ENCODE measurements around the gene CKS2. TPM values are rescaled to one million over a fixed set of nuclear protein-coding genes. Genes with fewer than 3 reads are reported as not detected.
"Not testable (repeated sequence)": the region's sequence is repeated elsewhere in the genome, so short reads cannot be mapped to it uniquely, and the experiment has no call there.

Gene CKS2
- total and polyA plus RNA-seq, 4 experiments from 2014 or later = 6.5 to 35.4 (median 16.4) TPM

GRCh38 chr9:89295400-89295799 lies 15.6 kb upstream of the CKS2 start:
- Histone ChIP-seq H3K4me3 (ENCODE audit: low read length in 2 of 2) (no peak overlapping the region), H3K27ac (ENCODE audit: low read depth, low read length) (no peak overlapping the region), H3K36me3 (ENCODE audit: insufficient read depth, low read length) (no peaks in the 10 kb centered on the region), H3K4me1 (ENCODE audit: insufficient read depth, low read length) (no peaks in the 10 kb centered on the region), H3K9me3 (ENCODE audit: control insufficient read depth in 1 of 2, low read length in 2 of 2) (peaks cover 0 to 4% of the 10 kb centered on the region in 2 donors), H3K27me3 (ENCODE audit: insufficient read depth, low read length) (no peaks in the 10 kb centered on the region)
- intact Hi-C loops (cut with micrococcal nuclease) = no loop called here
- Mint-ChIP-seq H3K4me3 (no peak overlapping the region), H3K27ac (no peak overlapping the region), H3K36me3 (no peaks in the 10 kb centered on the region), H3K27me3 (peaks cover 0 to 7% of the 10 kb centered on the region in 2 donors), H3K4me1 (no peaks in the 10 kb centered on the region), H3K9me3 (peaks cover 0 to 10% (median 7%) of the 10 kb centered on the region in 8 donors)
- ChIA-PET CTCF (ENCODE audit: partially characterized antibody) (no interaction called here), POLR2A (ENCODE audit: partially characterized antibody) (no interaction called here)
- no peak for DNase-seq

GRCh38 chr9:89301996-89302395 lies 9.0 kb upstream of the CKS2 start:
- H3K27me3 Mint-ChIP-seq; intact Hi-C loops (cut with micrococcal nuclease); H3K4me3 ChIP-seq (ENCODE audit: low read length in 2 of 2); H3K27ac Mint-ChIP-seq; CTCF ChIA-PET (ENCODE audit: partially characterized antibody); H3K4me3 Mint-ChIP-seq; H3K36me3 Mint-ChIP-seq; H3K27ac ChIP-seq (ENCODE audit: low read depth, low read length); H3K4me1 Mint-ChIP-seq; H3K9me3 Mint-ChIP-seq; H3K9me3 ChIP-seq (ENCODE audit: control insufficient read depth in 1 of 2, low read length in 2 of 2); DNase-seq; H3K36me3 ChIP-seq (ENCODE audit: insufficient read depth, low read length); H3K27me3 ChIP-seq (ENCODE audit: insufficient read depth, low read length); POLR2A ChIA-PET (ENCODE audit: partially characterized antibody); H3K4me1 ChIP-seq (ENCODE audit: insufficient read depth, low read length): not testable (repeated sequence)

GRCh38 chr9:89304020-89304833 lies 6.8 kb upstream of the CKS2 start:
- Mint-ChIP-seq H3K4me1 (peaks cover 0 to 1% (median 0%) of the 10 kb centered on the region in 4 donors), H3K27me3 (no peaks in the 10 kb centered on the region), H3K4me3 (no peak overlapping the region), H3K36me3 (no peaks in the 10 kb centered on the region), H3K27ac (no peak overlapping the region), H3K9me3 (no peaks in the 10 kb centered on the region)
- Histone ChIP-seq H3K27me3 (ENCODE audit: insufficient read depth, low read length) (no peaks in the 10 kb centered on the region), H3K4me3 (ENCODE audit: low read length in 2 of 2) (no peak overlapping the region), H3K9me3 (ENCODE audit: control insufficient read depth in 1 of 2, low read length in 2 of 2) (no peaks in the 10 kb centered on the region), H3K36me3 (ENCODE audit: insufficient read depth, low read length) (no peaks in the 10 kb centered on the region), H3K27ac (ENCODE audit: low read depth, low read length) (no peak overlapping the region), H3K4me1 (ENCODE audit: insufficient read depth, low read length) (peaks cover under 1% of the 10 kb centered on the region)
- intact Hi-C loops (cut with micrococcal nuclease) = no loop called here
- CTCF ChIA-PET (ENCODE audit: partially characterized antibody) = no interaction called here
- DNase-seq = no peak
- POLR2A ChIA-PET (ENCODE audit: partially characterized antibody) = no interaction called here

DNA sequence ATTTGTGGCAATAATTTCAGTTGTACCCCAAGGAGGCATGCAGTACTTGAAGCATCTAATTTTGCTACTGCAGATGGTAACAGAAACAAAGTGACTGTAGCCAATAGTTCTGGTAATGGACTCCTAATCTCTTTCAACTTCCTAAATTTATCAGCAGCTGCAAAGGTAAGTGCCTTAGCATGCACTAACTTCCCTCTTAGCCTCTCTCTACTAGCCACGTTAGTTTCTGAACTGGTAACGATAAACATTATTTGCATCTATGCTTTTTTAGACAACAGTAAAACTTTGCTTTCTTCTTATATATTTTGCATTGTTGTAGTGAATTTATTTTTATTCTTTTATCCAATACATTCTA lies 6.2 kb upstream of the CKS2 start:
- peaks cover under 1 to 7% (median 3%) of the 10 kb centered on the region in 4 donors for H3K4me1 Mint-ChIP-seq
- Histone ChIP-seq H3K36me3 (ENCODE audit: insufficient read depth, low read length) (no peaks in the 10 kb centered on the region), H3K27me3 (ENCODE audit: insufficient read depth, low read length) (no peaks in the 10 kb centered on the region), H3K27ac (ENCODE audit: low read depth, low read length) (no peak overlapping the region), H3K4me1 (ENCODE audit: insufficient read depth, low read length) (peaks cover 6% of the 10 kb centered on the region), H3K9me3 (ENCODE audit: control insufficient read depth in 1 of 2, low read length in 2 of 2) (no peaks in the 10 kb centered on the region), H3K4me3 (ENCODE audit: low read length in 2 of 2) (no peak overlapping the region)
- no peaks in the 10 kb centered on the region for H3K36me3 Mint-ChIP-seq
- no peak for DNase-seq
- H3K27me3 Mint-ChIP-seq = no peaks in the 10 kb centered on the region
- no peaks in the 10 kb centered on the region for H3K9me3 Mint-ChIP-seq
- H3K27ac Mint-ChIP-seq = no peak overlapping the region
- CTCF ChIA-PET (ENCODE audit: partially characterized antibody) = no interaction called here
- H3K4me3 Mint-ChIP-seq = no peak overlapping the region
- POLR2A ChIA-PET (ENCODE audit: partially characterized antibody) = no interaction called here
- intact Hi-C loops (cut with micrococcal nuclease) = no loop called here

- H3K36me3 Mint-ChIP-seq = peaks cover 0 to 6% of the 10 kb centered on the region in 2 donors
- no peak overlapping the region for H3K4me3 ChIP-seq (ENCODE audit: low read length in 2 of 2)
- no peak overlapping the region for H3K27ac Mint-ChIP-seq
- intact Hi-C loops (cut with micrococcal nuclease) = no loop called here
- peaks cover 0 to 2% of the 10 kb centered on the region in 2 donors for H3K27me3 Mint-ChIP-seq
- no peak for DNase-seq
- peaks cover 10% of the 10 kb centered on the region for H3K4me1 ChIP-seq (ENCODE audit: insufficient read depth, low read length)
- no peaks in the 10 kb centered on the region for H3K36me3 ChIP-seq (ENCODE audit: insufficient read depth, low read length)
- POLR2A ChIA-PET (ENCODE audit: partially characterized antibody) = no interaction called here
- no peaks in the 10 kb centered on the region for H3K9me3 ChIP-seq (ENCODE audit: control insufficient read depth in 1 of 2, low read length in 2 of 2)
- no peak overlapping the region for H3K27ac ChIP-seq (ENCODE audit: low read depth, low read length)
- H3K4me1 Mint-ChIP-seq = peaks cover 2 to 14% (median 9%) of the 10 kb centered on the region in 4 donors
- peaks cover 0 to 3% (median 0%) of the 10 kb centered on the region in 8 donors for H3K9me3 Mint-ChIP-seq
- CTCF ChIA-PET (ENCODE audit: partially characterized antibody) = no interaction called here
- no peak overlapping the region for H3K4me3 Mint-ChIP-seq
- H3K27me3 ChIP-seq (ENCODE audit: insufficient read depth, low read length) = no peaks in the 10 kb centered on the region
These were observed 5.1 kb upstream of the CKS2 start for GRCh38 chr9:89305868-89306267.

- POLR2A ChIA-PET (ENCODE audit: partially characterized antibody) = interaction anchor here (1.8 kb wide), 1 partner anchor 240 kb away, joined by 6 read pairs; no protein-coding TSS in a partner anchor
These were observed 1.8 kb upstream of the CKS2 start for GRCh38 chr9:89309166-89309565.

GRCh38 chr9:89309608-89310474 lies 1.2 kb upstream of the CKS2 start:
- Mint-ChIP-seq H3K27me3 (peaks cover 1 to 2% of the 10 kb centered on the region in 2 donors), H3K27ac (peak overlapping the region; percentile 97 to 100 (median 99)), H3K4me3 (peak overlapping the region; percentile 80 to 98 (median 95)), H3K4me1 (peaks cover 16 to 40% (median 29%) of the 10 kb centered on the region in 4 donors), H3K36me3 (peaks cover 0 to 9% of the 10 kb centered on the region in 2 donors), H3K9me3 (peaks cover 0 to 3% (median 0%) of the 10 kb centered on the region in 8 donors)
- Histone ChIP-seq H3K4me3 (ENCODE audit: low read length in 2 of 2) (peak overlapping the region; percentile 37 to 77), H3K9me3 (ENCODE audit: control insufficient read depth in 1 of 2, low read length in 2 of 2) (no peaks in the 10 kb centered on the region), H3K36me3 (ENCODE audit: insufficient read depth, low read length) (no peaks in the 10 kb centered on the region), H3K4me1 (ENCODE audit: insufficient read depth, low read length) (peaks cover 36% of the 10 kb centered on the region), H3K27me3 (ENCODE audit: insufficient read depth, low read length) (no peaks in the 10 kb centered on the region), H3K27ac (ENCODE audit: low read depth, low read length) (peak overlapping the region; percentile 96)
- ChIA-PET POLR2A (ENCODE audit: partially characterized antibody) (interaction anchor here (0.9 to 1.8 kb wide), 9 partner anchors 9 to 1335 kb away, joined by 3 to 14 read pairs (median 5); partner anchors contain the start of genes CDK20, GADD45G and SECISBP2), CTCF (ENCODE audit: partially characterized antibody) (no interaction called here)
- peak in 1 of 5 donors; percentile 46 for DNase-seq
- intact Hi-C loops (cut with micrococcal nuclease) = loop anchor here (1.0 to 10.0 kb wide), 5 partner anchors 8 to 923 kb away; partner anchors contain the start of genes GADD45G, SECISBP2 and SPIN1

More at GRCh38 chr9:89309166-89309565, 1.8 kb upstream of the CKS2 start:
- Histone ChIP-seq H3K27me3 (ENCODE audit: insufficient read depth, low read length) (no peaks in the 10 kb centered on the region), H3K4me3 (ENCODE audit: low read length in 2 of 2) (no peak overlapping the region), H3K36me3 (ENCODE audit: insufficient read depth, low read length) (no peaks in the 10 kb centered on the region), H3K9me3 (ENCODE audit: control insufficient read depth in 1 of 2, low read length in 2 of 2) (no peaks in the 10 kb centered on the region), H3K4me1 (ENCODE audit: insufficient read depth, low read length) (peaks cover 36% of the 10 kb centered on the region), H3K27ac (ENCODE audit: low read depth, low read length) (peak overlapping the region; percentile 96)
- no peak for DNase-seq
- peaks cover 14 to 40% (median 26%) of the 10 kb centered on the region in 4 donors for H3K4me1 Mint-ChIP-seq
- peaks cover 0 to 9% of the 10 kb centered on the region in 2 donors for H3K36me3 Mint-ChIP-seq
- peaks cover 1 to 2% of the 10 kb centered on the region in 2 donors for H3K27me3 Mint-ChIP-seq
- peak overlapping the region in 6 of 8 donors; percentile 13 to 98 (median 82) for H3K4me3 Mint-ChIP-seq
- CTCF ChIA-PET (ENCODE audit: partially characterized antibody) = no interaction called here
- peak overlapping the region; percentile 97 to 100 (median 99) for H3K27ac Mint-ChIP-seq
- intact Hi-C loops (cut with micrococcal nuclease) = no loop called here
- peaks cover 0 to 3% (median 0%) of the 10 kb centered on the region in 8 donors for H3K9me3 Mint-ChIP-seq

Data from CD4-positive, alpha-beta memory T cell (primary cell).